ENCODE data around the gene SPRR2A.
"Not testable (repeated sequence)": the region's sequence is repeated elsewhere in the genome, so short reads cannot be mapped to it uniquely, and the experiment has no call there.

Gene SPRR2A

DNA sequence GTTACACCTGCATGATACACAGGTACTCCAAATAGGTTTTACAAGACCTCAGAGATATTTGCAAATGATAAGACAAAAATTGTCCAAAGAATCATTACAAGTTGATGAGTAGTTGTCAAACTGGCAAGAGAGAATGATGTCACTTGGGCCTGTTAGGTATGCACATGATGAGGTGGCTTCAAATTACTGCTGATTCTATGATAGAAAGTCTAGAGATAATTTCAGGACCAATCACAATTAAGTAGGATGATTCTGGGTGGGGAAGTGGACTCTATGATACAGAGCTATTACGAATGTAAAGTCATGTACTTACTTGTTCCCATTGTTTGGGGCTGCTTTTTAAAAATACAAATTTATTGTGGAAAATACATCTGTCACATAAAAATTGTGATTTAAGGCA, 31.5 kb downstream of the SPRR2A start:
- no peak for DNase-seq (ENCODE audit: low read depth in 2 of 2)

DNA sequence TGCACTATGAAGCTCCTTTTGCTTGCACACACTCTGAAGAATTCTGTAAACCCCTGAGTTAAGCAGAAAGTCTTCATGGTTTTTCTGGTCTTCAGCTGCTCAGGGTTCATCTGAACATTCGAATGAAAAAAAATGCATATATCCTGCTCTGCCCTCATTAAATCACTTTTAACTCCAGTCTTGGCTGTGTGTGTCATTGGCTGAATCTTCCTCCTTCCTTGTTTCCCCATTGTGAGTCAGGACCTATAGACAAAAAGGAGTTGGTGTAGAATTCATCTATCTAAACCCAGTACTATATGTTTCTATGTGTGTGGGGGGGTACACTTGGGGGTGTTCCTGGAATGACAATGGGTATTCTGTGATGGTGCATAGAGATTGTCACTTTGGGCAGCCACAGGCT, 32.9 kb downstream of the SPRR2A start:
- no peak for DNase-seq (ENCODE audit: low read depth in 2 of 2)

- DNase-seq (ENCODE audit: low read depth in 2 of 2) = no peak
Measured at GRCh38 chr1:153023109-153023508, 34.2 kb downstream of the SPRR2A start.

DNA sequence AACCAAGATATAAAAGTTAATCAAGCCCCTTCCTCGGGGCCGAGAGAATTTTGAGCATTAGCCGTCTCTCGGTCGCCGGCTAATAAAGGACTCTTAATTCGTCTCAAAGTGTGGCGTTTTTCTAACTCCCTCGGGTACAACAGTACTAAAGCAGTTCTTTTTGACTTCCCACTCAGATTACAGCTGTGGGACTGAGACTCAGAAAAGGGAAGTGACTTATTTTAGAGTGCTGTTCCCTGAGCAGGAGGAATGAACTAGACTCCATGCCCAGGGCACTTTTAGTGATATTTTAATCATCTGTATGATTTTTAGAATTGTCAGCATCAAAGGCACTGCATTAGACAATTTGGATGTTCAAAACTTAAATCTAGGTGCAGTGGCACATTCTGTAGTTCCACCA, 35.0 kb downstream of the SPRR2A start:
- DNase-seq (ENCODE audit: low read depth in 2 of 2) = not testable (repeated sequence)

DNA sequence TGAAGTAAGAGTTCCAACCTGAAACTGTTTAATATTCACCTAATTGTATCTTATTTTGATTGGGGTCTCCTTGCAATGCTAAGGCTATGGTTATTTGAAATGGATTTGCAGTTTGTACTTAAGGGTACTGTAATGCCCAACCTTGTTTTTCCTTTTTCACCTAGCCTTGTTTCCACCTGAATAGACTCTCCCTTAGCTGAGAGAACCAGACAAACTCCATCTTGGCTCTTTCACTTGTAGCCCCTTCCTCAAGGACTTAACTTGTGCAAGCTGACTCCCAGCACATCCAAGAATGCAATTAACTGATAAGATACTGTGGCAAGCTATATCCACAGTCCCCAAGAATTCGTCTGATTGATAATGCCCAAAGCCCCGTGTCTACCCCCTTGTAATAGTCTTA, 35.5 kb downstream of the SPRR2A start:
- DNase-seq (ENCODE audit: low read depth in 2 of 2) = not testable (repeated sequence)

GRCh38 chr1:153011235-153011758, 46.0 kb downstream of the SPRR2A start:
- DNase-seq (ENCODE audit: low read depth in 2 of 2) = not testable (repeated sequence)
